ENCODE results near the gene KIAA0513. TPM values are rescaled to one million over a fixed set of nuclear protein-coding genes. Genes with fewer than 3 reads are reported as not detected.

Gene KIAA0513, protein sequence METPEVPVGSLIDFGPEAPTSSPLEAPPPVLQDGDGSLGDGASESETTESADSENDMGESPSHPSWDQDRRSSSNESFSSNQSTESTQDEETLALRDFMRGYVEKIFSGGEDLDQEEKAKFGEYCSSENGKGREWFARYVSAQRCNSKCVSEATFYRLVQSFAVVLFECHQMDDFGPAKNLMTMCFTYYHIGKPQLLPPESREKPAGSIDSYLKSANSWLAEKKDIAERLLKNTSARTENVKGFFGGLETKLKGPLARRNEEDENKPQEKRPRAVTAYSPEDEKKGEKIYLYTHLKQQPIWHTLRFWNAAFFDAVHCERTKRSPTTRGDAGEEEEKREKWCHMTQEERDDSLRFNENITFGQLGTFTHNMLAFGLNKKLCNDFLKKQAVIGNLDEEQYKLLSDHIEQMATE
- 2.1 to 3.0 TPM (median 2.2 TPM) in 5 replicates for total RNA-seq (2022; extraction: Qiagen RNA extraction)

DNA sequence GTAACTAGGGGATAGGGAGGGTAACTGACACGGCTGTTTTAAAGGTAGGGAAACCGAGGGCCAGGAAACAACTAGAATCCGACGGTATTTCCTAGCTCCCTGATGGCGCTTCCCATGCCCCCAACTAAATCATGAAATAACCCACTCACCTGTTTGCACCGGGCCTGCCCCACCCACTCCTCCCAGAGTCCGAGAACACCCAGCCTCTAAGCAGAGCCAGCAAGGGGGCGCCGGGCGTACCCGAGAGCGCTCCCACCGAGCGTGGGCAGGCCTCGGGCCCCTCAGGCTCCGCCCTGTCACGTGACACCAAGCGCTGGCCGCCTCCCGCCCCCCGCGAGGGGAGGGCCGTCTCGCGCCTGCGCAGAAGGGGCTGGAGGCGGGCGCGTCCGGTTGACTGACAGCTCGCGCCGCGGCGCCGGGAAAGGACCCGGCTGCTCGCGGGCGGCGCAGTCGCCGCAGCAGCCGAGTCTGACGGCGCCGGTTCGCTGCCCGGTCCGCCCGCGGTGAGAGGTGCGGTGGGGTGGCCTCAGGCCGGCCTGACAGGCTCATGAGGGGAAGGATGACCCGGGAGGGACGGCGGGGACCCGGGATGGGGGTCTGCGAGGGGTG, at the start of gene KIAA0513:
TSS of gene KIAA0513 (plus strand) at position 447 of the 609 bp plus-strand sequence. CDS start 39,277 bp downstream, outside the sequence.

DNA sequence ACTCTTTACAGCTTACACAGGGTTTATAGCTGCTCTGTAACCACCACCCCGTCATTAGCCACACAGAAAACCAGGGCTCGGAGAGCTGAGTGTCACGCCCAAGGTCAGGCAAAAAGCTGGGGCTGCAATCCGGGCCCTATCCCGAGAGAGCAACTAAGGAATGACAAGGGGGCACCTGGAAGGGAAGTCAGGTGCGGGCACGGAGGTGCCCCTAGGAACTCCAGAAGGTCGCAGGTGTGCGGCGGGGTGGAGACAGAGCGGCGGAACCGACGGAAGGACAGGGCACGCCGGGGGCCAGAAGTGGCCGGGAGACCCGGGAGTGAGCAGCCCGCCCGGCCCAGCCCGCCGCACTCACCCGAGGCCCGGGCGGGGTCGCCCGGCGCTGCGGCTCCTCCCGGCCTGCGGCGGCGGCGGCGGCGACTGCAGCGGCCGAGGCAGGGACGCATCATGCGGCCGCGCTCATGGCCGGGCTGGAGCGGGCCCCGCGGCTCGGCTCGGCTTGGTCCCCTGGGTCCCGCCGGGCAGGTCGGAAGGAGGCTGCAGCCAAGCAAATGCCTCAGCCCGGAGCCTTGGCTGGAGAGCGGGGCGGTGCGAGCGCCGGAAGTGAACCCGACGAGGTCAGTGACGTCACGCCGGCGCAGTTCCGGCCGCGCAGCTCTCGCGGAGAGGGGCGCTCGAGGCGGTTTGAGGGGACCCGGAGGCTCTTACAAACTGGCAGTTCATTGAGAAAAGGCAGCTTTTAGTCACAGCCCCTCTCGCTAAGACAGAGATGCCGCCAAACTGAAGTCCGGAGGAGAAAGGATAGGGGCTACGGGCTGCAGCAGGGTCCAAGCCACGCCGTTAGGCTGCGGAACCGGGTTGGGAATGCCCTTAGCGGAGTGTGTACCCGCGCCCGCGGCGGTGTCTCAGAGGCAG, 16.4 kb upstream of the KIAA0513 start, which contains the start of gene ZDHHC7:
TSS of gene ZDHHC7 (minus strand) at position 605 of the 915 bp plus-strand sequence. CDS start 20,917 bp downstream, outside the sequence.

DNA sequence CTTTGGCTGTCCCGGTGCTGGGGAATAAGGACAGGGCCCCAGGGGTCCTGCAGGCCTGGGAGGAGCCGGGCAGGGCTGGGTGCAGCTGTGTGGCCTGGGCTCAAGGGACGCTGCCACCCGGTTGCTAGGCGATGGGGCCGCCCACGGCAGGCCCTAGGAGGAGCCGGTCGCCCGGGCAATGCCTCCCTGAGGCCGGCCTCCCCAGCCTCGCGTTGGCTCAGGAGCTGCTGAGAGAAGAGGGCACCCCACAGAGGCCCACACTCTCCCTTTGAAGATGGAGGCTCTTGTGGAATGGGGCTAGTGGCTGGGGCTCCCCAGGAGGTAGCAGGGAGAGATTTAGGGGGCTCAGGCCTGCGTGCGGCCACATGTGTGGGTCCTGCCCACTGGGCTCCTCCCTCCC, 84.8 kb downstream of the KIAA0513 start, which contains the start of gene CIBAR2:
TSS of gene CIBAR2 (minus strand) at position 109 of the 400 bp plus-strand sequence. CDS start 120 bp downstream, outside the sequence.

Other genes with a start within 250 kb of the KIAA0513 start
- 3.0 to 4.4 TPM (median 3.5 TPM) in 5 replicates for gene CRISPLD2, start 207.8 kb upstream of the KIAA0513 start, total RNA-seq (2022; extraction: Qiagen RNA extraction)
- 74.2 to 80.3 TPM (median 78.6 TPM) in 5 replicates for gene ZDHHC7, start 16.3 kb upstream of the KIAA0513 start, total RNA-seq (2022; extraction: Qiagen RNA extraction)
- 0.08 to 0.14 TPM in 2 of 5 replicates, not detected in the others for gene CIBAR2, start 84.7 kb downstream of the KIAA0513 start, total RNA-seq (2022; extraction: Qiagen RNA extraction)